Endothelial cell of umbilical vein (primary cell): Measurements from ENCODE around the gene TENM4. TPM values are rescaled to one million over a fixed set of nuclear protein-coding genes. Genes with fewer than 3 reads are reported as not detected.

Source experiments
- BruUV-seq: library from RNA; stranded (reverse); fragments of 400-500 nt; replicated peaks from 2 replicates; lab custom pipeline; 2021; lab: Mats Ljungman, UMichigan
- CTCF ChIA-PET: fragments of 300-600, 350-600 bp; sonication (Branson Sonifier 250); formaldehyde crosslinking; loops from one replicate; lab custom pipeline; 2021; ENCODE audit warnings: antibody characterized with exemption, inconsistent platforms; lab: Charles Lee
- POLR2A ChIA-PET: fragments of 300-600, 350-600 bp; sonication (Branson Sonifier 250); formaldehyde crosslinking; loops from one replicate; lab custom pipeline; 2021; ENCODE audit warnings: antibody characterized with exemption, inconsistent platforms; lab: Charles Lee
- DNase-seq: peaks from one replicate; pipeline ENCODE4 v3.0.0-alpha.2; 2011; ENCODE audit warnings: low read depth, low spot score
- FAIRE-seq: peaks from 2 replicates; lab custom pipeline; 2011; peaks lifted over from hg19 to GRCh38; lab: Jason Lieb, UNC
- H2AFZ ChIP-seq: 2 replicates; pipeline ENCODE4 v1.6.0; 2012; ENCODE audit warnings: low read depth, low read length, control low read depth, inconsistent platforms
- H3K27ac ChIP-seq: 2 replicates; pipeline ENCODE4 v1.5.1; 2011; ENCODE audit warnings: low read depth, mild to moderate bottlenecking, control low read depth, low read length, moderate library complexity; ENCODE audit not compliant: insufficient read depth
- H3K27me3 ChIP-seq, 2 experiments: 2 replicates each; pipeline versions ENCODE4 v1.6.0 to v1.6.1; 2011; ENCODE audit warnings: low read length in 2 of 2, mixed read lengths in 1 of 2; ENCODE audit not compliant: control insufficient read depth in 2 of 2, insufficient read depth in 2 of 2
- H3K36me3 ChIP-seq, 2 experiments: 2 replicates in 1 of 2; 3 replicates in 1 of 2; pipeline ENCODE4 v1.5.1; 2011; ENCODE audit warnings: low read length in 2 of 2, mild to moderate bottlenecking in 1 of 2, moderate library complexity in 1 of 2; ENCODE audit not compliant: control insufficient read depth in 2 of 2, insufficient read depth in 2 of 2; ENCODE audit errors: extremely low read depth in 1 of 2
- H3K4me1 ChIP-seq: 3 replicates; pipeline ENCODE4 v1.5.1; 2011; ENCODE audit warnings: mild to moderate bottlenecking, low read length; ENCODE audit not compliant: control insufficient read depth, insufficient read depth; ENCODE audit errors: extremely low read depth
- H3K4me2 ChIP-seq: 2 replicates; pipeline ENCODE4 v1.6.1; 2011; ENCODE audit warnings: low read length, control low read depth, mixed read lengths; ENCODE audit not compliant: insufficient read depth
- H3K4me3 ChIP-seq, 3 experiments: fragments of 200-600 bp in 1 of 3; sonication (generic), shearing (Covaris generic) in 1 of 3; replicated peaks in 1 of 3; 2 replicates each; pipeline ENCODE4 v1.5.1; 2011 to 2016; ENCODE audit warnings: control low read depth in 3 of 3, low read length in 3 of 3, mild to moderate bottlenecking in 2 of 3, inconsistent platforms in 1 of 3, low read depth in 1 of 3, moderate library complexity in 1 of 3; ENCODE audit not compliant: insufficient read depth in 1 of 3
- H3K79me2 ChIP-seq: 2 replicates; pipeline ENCODE4 v1.6.0; 2012; ENCODE audit warnings: low read length, inconsistent platforms; ENCODE audit not compliant: control insufficient read depth, insufficient read depth
- H3K9ac ChIP-seq: replicated peaks from 2 replicates; pipeline ENCODE3; 2011; ENCODE audit warnings: low read length, control low read depth; ENCODE audit not compliant: insufficient read depth; ENCODE audit errors: extremely low read depth
- H3K9me1 ChIP-seq: replicated peaks from 3 replicates; pipeline ENCODE4 v1.6.0; 2011; ENCODE audit warnings: mild to moderate bottlenecking, low read length; ENCODE audit not compliant: control insufficient read depth, insufficient read depth; ENCODE audit errors: extremely low read depth
- H3K9me3 ChIP-seq: replicated peaks from 2 replicates; pipeline ENCODE4 v1.5.1; 2012; ENCODE audit warnings: low read length, inconsistent platforms; ENCODE audit not compliant: control insufficient read depth, insufficient read depth
- H4K20me1 ChIP-seq: replicated peaks from 2 replicates; pipeline ENCODE3; 2011; ENCODE audit warnings: mild to moderate bottlenecking, low read length; ENCODE audit not compliant: control insufficient read depth, insufficient read depth; ENCODE audit errors: extremely low read depth
- CTCF ChIP-seq, 2 donors: IDR thresholded peaks; 1 replicate in 1 of 2; 2 replicates in 1 of 2; pipeline ENCODE4 v1.5.1; 2011; ENCODE audit warnings: low read length in 2 of 2, mild to moderate bottlenecking in 2 of 2, moderate library complexity in 2 of 2, control low read depth in 1 of 2, inconsistent platforms in 1 of 2, low read depth in 1 of 2; ENCODE audit not compliant: insufficient read depth in 1 of 2; ENCODE audit errors: extremely low read depth in 1 of 2
- EZH2 ChIP-seq: IDR thresholded peaks from 2 replicates; pipeline ENCODE4 v1.6.1; 2012; ENCODE audit warnings: borderline replicate concordance, low read depth, mild to moderate bottlenecking, moderate library complexity, low read length, inconsistent platforms; ENCODE audit not compliant: severe bottlenecking
- FOS ChIP-seq: IDR thresholded peaks from 2 replicates; pipeline ENCODE4 v1.6.1; 2011; ENCODE audit warnings: mild to moderate bottlenecking, low read length, moderate library complexity, borderline replicate concordance; ENCODE audit not compliant: insufficient read depth
- GATA2 ChIP-seq: IDR thresholded peaks from 2 replicates; pipeline ENCODE4 v1.7.0; 2011; ENCODE audit warnings: low read depth, mild to moderate bottlenecking, moderate library complexity, mixed read lengths, low read length; ENCODE audit not compliant: insufficient read length, insufficient read depth
- JUN ChIP-seq: IDR thresholded peaks from 2 replicates; pipeline ENCODE4 v1.6.1; 2011; ENCODE audit warnings: borderline replicate concordance, low read depth; ENCODE audit not compliant: insufficient read length, insufficient read depth
- MAX ChIP-seq: IDR thresholded peaks from 2 replicates; pipeline ENCODE4 v1.6.1; 2011; ENCODE audit not compliant: insufficient read depth, insufficient read length
- MYC ChIP-seq: IDR thresholded peaks from one replicate; pipeline ENCODE4 v1.6.1; 2011; ENCODE audit warnings: mild to moderate bottlenecking, low read depth, low read length
- POLR2A ChIP-seq: IDR thresholded peaks from 2 replicates; pipeline ENCODE4 v1.6.1; 2012; ENCODE audit warnings: low read depth, mild to moderate bottlenecking, control low read depth, low read length
- POLR2AphosphoS5 ChIP-seq: IDR thresholded peaks from 2 replicates; pipeline ENCODE4 v1.6.1; 2012; ENCODE audit warnings: low read depth, mild to moderate bottlenecking, control low read depth, low read length, moderate library complexity; ENCODE audit not compliant: insufficient read depth
- dilution Hi-C: fragments of 300-500 bp; cut with MboI; formaldehyde crosslinking; loops from one replicate; pipeline ENCODE4 v1.15.0; 2019; ENCODE audit warnings: low sequenced_read_pairs; ENCODE audit not compliant: extremely low pct_ligation_motif_present
- intact Hi-C: fragments of 100-400 bp; cut with micrococcal nuclease; formaldehyde crosslinking; loops from one replicate; pipeline ENCODE4 v1.10.0; 2022
- polyA plus RNA-seq, 4 experiments: library from polyadenylated mRNA; depleted of rRNA in 3 of 4; stranded (reverse) in 3 of 4; unstranded in 1 of 4; fragments of >200 nt; gene quantifications; 2 replicates each; pipeline versions ENCODE4 v1.2.1 to v1.2.3, GENCODE V29; 2011 to 2012; ENCODE audit warnings: missing spikeins in 1 of 4
- total RNA-seq: library from RNA; stranded (reverse); gene quantifications from 2 replicates; pipeline ENCODE4 v1.2.3, GENCODE V29; 2021

Gene TENM4
- total and polyA plus RNA-seq, 2 donors (not counting 3 experiments of a cell fraction or from before 2014, with no cell fraction given) = 0.06 to 0.27 TPM

GRCh38 chr11:78822931-78823423, 617.9 kb downstream of the TENM4 start:
- peaks cover 5% of the 10 kb centered on the region for H3K4me1 ChIP-seq
- no peak overlapping the region for H3K4me2 ChIP-seq
- no peaks in the 10 kb centered on the region for H3K9me3 ChIP-seq
- ChIA-PET CTCF (interaction anchor here (1.0 kb wide), 1 partner anchor 277 kb away, joined by 3 read pairs; no protein-coding TSS in a partner anchor), POLR2A (no interaction called here)
- H2AFZ ChIP-seq = no peak overlapping the region
- H3K79me2 ChIP-seq = no peaks in the 10 kb centered on the region
- no peak overlapping the region for H3K4me3 ChIP-seq
- no peak for DNase-seq
- dilution Hi-C loops = no loop called here
- H3K9me1 ChIP-seq = no peaks in the 10 kb centered on the region
- H3K36me3 ChIP-seq = no peaks in the 10 kb centered on the region
- no peaks in the 10 kb centered on the region for H4K20me1 ChIP-seq
- no peak for FAIRE-seq
- H3K27ac ChIP-seq = no peak overlapping the region
- BruUV-seq = no TSS peak
- peaks cover 4 to 10% of the 10 kb centered on the region in 2 experiments for H3K27me3 ChIP-seq
- TF ChIP-seq POLR2AphosphoS5 (no peak), CTCF (IDR thresholded peaks at IDR 0.05; ENCODE audit: extremely low read depth in 1 of 2, insufficient read depth in 1 of 2, low read depth in 1 of 2, low read length in 2 of 2) (no peak), MAX (no peak), MYC (no peak), JUN (no peak), FOS (no peak), POLR2A (no peak), GATA2 (no peak), EZH2 (no peak)
- no peak overlapping the region for H3K9ac ChIP-seq
- intact Hi-C loops = no loop called here
